ENCODE data around the gene CCDC178. TPM values are rescaled to one million over a fixed set of nuclear protein-coding genes. Genes with fewer than 3 reads are reported as not detected.

CCDC178 gene
- total and polyA plus RNA-seq, 2 donors from 2014 or later = 3.7 to 4.6 TPM

GRCh38 chr18:33264566-33264965 is 176.0 kb downstream of the CCDC178 start:
- no peaks in the 10 kb centered on the region for H3K27me3 ChIP-seq (ENCODE audit: control insufficient read depth, insufficient read depth, low read length)
- no peak for TF ChIP-seq CTCF (IDR thresholded peaks at IDR 0.05; ENCODE audit: borderline replicate concordance, extremely low read depth, insufficient read depth)
- no peak overlapping the region for H3K9ac ChIP-seq (ENCODE audit: low read length in 3 of 3)
- H3K9me3 ChIP-seq (ENCODE audit: control insufficient read depth in 2 of 3, insufficient read depth in 1 of 3, low read length in 3 of 3) = no peaks in the 10 kb centered on the region
- intact Hi-C loops (cut with DNase I) = no loop called here
- no peak for FAIRE-seq
- DNase-seq = no peak
- H3K36me3 ChIP-seq (ENCODE audit: control insufficient read depth in 2 of 3, insufficient read depth in 3 of 3, low read length in 3 of 3) = no peaks in the 10 kb centered on the region
- H3K4me3 ChIP-seq (ENCODE audit: low read length in 3 of 3) = no peak overlapping the region
- no peak overlapping the region for H3K27ac ChIP-seq (ENCODE audit: low read depth in 2 of 2, low read length in 2 of 2)
- no peaks in the 10 kb centered on the region for H3K4me1 ChIP-seq (ENCODE audit: control insufficient read depth in 2 of 3, insufficient read depth in 2 of 3, low read depth in 1 of 3, low read length in 3 of 3)

DNA sequence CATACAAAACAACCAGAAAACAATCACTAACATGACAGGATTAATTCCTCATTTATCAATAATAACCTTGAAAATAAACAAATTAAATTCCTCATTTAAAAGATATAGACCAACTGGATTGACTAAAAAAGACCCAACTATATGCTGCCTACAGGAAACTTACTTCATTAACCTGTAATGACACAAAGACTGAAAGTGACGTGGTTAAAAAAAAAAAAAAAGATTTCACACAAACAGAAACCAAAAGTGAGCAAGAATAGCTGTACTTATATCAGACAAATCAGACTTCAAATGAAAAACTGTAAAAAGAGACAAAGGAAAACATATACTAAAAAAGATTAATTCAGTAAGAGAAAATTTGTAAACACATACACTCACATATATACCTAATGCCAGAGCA is 201.2 kb downstream of the CCDC178 start:
- no peak for FAIRE-seq
- Histone ChIP-seq H3K4me1 (ENCODE audit: control insufficient read depth in 2 of 3, insufficient read depth in 2 of 3, low read depth in 1 of 3, low read length in 3 of 3) (no peaks in the 10 kb centered on the region), H3K9me3 (ENCODE audit: control insufficient read depth in 2 of 3, insufficient read depth in 1 of 3, low read length in 3 of 3) (peaks cover 0 to 8% (median 0%) of the 10 kb centered on the region in 3 donors), H3K27me3 (ENCODE audit: control insufficient read depth, insufficient read depth, low read length) (no peaks in the 10 kb centered on the region), H3K9ac (ENCODE audit: low read length in 3 of 3) (no peak overlapping the region), H3K4me3 (ENCODE audit: low read length in 3 of 3) (no peak overlapping the region), H3K27ac (ENCODE audit: low read depth in 2 of 2, low read length in 2 of 2) (no peak overlapping the region), H3K36me3 (ENCODE audit: control insufficient read depth in 2 of 3, insufficient read depth in 3 of 3, low read length in 3 of 3) (no peaks in the 10 kb centered on the region)
- DNase-seq = no peak
- TF ChIP-seq CTCF (IDR thresholded peaks at IDR 0.05; ENCODE audit: borderline replicate concordance, extremely low read depth, insufficient read depth) = no peak
- intact Hi-C loops (cut with DNase I) = no loop called here

- intact Hi-C loops (cut with DNase I) = no loop called here
Observed at GRCh38 chr18:33232318-33232626, 208.2 kb downstream of the CCDC178 start.

More at GRCh38 chr18:33232318-33232626, 208.2 kb downstream of the CCDC178 start:
- Histone ChIP-seq H3K9me3 (ENCODE audit: control insufficient read depth in 2 of 3, insufficient read depth in 1 of 3, low read length in 3 of 3) (no peaks in the 10 kb centered on the region), H3K27ac (ENCODE audit: low read depth in 2 of 2, low read length in 2 of 2) (no peak overlapping the region), H3K36me3 (ENCODE audit: control insufficient read depth in 2 of 3, insufficient read depth in 3 of 3, low read length in 3 of 3) (no peaks in the 10 kb centered on the region), H3K9ac (ENCODE audit: low read length in 3 of 3) (no peak overlapping the region), H3K4me1 (ENCODE audit: control insufficient read depth in 2 of 3, insufficient read depth in 2 of 3, low read depth in 1 of 3, low read length in 3 of 3) (no peaks in the 10 kb centered on the region), H3K4me3 (ENCODE audit: low read length in 3 of 3) (no peak overlapping the region), H3K27me3 (ENCODE audit: control insufficient read depth, insufficient read depth, low read length) (no peaks in the 10 kb centered on the region)
- DNase-seq (no peak), FAIRE-seq (no peak)
- TF ChIP-seq CTCF (IDR thresholded peaks at IDR 0.05; ENCODE audit: borderline replicate concordance, extremely low read depth, insufficient read depth) = no peak
